GM10248 (cell line): ENCODE data around the gene LRRFIP1.

ENCODE experiments used
- CTCF ChIA-PET: fragments of 300-600 bp; sonication (Branson Sonifier 250); formaldehyde crosslinking; extraction: SDS; loops from one replicate; lab custom pipeline; 2021; ENCODE audit warnings: antibody characterized with exemption; lab: Yijun Ruan, JAX
- POLR2A ChIA-PET: fragments of 350-650 bp; sonication (Branson Sonifier 250); formaldehyde crosslinking; extraction: SDS; loops from one replicate; lab custom pipeline; 2020; ENCODE audit warnings: antibody characterized with exemption; lab: Yijun Ruan, JAX
- DNase-seq: peaks from one replicate; pipeline ENCODE4 v3.0.0; 2012; ENCODE audit errors: extremely low spot score
- TF ChIP-seq, protein P1 (sequence below): IDR thresholded peaks from 2 replicates; pipeline ENCODE4 v1.5.1; 2012; ENCODE audit warnings: mild to moderate bottlenecking, low read depth; ENCODE audit errors: extremely low read depth, missing control alignments, control extremely low read depth

LRRFIP1 gene, protein sequence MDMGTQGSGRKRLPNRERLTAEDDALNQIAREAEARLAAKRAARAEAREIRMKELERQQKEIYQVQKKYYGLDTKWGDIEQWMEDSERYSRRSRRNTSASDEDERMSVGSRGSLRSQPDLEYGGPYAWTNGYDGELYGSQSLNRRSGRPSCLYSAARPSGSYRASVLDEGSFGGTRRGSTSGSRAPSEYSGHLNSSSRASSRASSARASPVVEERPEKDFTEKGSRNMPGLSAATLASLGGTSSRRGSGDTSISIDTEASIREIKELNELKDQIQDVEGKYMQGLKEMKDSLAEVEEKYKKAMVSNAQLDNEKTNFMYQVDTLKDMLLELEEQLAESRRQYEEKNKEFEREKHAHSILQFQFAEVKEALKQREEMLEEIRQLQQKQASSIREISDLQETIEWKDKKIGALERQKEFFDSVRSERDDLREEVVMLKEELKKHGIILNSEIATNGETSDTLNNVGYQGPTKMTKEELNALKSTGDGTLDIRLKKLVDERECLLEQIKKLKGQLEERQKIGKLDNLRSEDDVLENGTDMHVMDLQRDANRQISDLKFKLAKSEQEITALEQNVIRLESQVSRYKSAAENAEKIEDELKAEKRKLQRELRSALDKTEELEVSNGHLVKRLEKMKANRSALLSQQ

DNA sequence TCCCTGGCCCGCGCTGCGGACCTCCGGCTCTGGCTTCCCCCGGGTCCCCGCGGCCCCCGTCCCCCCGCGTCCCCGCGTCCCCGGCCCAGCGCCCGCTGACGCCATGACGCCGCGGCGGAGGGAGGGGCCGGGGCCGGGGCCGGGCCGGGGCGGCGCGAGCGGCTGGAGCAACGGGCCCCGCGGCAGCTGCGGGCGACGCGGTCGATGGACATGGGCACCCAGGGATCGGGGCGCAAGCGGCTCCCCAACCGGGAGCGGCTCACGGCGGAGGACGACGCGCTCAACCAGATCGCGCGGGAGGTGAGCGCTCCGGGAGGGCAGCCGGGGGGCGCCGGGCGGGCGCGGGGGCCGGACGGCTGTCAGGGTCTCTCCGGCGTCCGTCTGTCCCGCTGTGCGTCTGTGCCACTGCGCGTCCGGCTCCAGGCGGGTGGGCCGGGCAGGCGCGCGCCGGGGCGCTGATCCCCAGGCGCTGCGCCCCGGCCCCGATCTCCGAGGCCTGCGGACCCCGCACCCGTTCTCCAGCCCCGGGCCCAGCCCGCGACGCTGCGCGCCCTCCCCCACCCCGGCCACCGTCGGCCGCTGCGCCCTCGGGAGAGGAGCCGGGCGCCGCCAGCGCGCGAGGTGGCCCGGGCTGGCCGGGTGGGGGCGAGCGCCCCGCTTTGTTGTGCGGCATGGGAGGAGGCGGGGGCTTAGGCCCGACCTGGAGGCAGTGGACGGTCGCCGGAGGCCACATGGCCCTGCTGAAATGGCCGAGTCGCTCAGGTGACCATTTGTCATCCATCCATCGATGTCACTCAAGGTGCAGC lies at the start of gene LRRFIP1:
Gene LRRFIP1, plus strand, starts transcription at position 147 of the 806 bp plus-strand sequence. Its CDS starts 58 bp downstream, at position 205.
- ChIA-PET POLR2A (no interaction called here), CTCF (no interaction called here)
- TF ChIP-seq, protein P1, sequence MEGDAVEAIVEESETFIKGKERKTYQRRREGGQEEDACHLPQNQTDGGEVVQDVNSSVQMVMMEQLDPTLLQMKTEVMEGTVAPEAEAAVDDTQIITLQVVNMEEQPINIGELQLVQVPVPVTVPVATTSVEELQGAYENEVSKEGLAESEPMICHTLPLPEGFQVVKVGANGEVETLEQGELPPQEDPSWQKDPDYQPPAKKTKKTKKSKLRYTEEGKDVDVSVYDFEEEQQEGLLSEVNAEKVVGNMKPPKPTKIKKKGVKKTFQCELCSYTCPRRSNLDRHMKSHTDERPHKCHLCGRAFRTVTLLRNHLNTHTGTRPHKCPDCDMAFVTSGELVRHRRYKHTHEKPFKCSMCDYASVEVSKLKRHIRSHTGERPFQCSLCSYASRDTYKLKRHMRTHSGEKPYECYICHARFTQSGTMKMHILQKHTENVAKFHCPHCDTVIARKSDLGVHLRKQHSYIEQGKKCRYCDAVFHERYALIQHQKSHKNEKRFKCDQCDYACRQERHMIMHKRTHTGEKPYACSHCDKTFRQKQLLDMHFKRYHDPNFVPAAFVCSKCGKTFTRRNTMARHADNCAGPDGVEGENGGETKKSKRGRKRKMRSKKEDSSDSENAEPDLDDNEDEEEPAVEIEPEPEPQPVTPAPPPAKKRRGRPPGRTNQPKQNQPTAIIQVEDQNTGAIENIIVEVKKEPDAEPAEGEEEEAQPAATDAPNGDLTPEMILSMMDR, result no peak
- no peak for DNase-seq

DNA sequence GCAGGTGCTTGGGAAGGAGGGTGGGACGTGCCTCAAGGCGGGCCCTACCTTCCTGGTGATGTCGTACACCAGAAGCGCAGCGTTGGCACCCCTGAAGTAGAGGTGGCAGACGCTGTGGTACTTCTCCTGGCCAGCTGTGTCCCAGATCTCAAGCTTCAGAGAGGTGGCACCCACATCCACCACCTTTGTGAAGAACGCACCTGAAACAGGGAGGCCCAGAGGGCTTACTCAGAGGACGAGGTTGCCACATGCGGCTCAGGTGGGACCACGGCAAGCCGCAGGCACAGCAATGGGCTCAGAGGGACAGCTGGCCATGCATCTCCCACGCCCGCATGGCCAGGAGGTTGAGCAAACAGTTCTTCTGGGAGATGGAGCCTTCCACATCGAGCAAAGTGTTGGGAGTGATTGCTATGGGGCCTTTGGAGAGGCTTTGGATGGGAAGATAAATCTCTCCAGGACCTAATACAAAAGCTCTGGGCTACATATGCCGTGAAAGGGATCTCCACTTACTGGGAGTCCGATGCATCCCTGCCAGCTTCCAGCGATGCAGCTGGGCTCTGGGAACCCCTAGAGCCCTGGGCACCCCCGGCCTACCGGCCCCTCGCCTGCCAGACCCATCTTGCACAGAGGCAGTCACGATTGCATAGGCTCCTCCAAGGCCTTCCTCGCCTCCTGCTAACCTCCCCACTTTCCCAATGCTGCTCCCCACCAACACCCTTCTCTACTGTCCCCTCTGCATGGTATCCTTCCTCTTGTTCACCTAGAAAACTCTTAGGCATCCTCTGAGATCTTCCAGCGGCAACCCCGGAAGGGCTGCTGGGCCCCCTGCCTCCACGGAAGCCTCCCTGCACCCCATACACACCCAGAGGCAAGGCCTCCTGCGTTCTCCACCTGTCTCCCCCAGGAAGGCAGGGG lies 49.2 kb upstream of the LRRFIP1 start:
- CTCF ChIA-PET, result interaction anchor here (9.2 kb wide), 1 partner anchor 68 kb away, joined by 317 read pairs; no protein-coding TSS in a partner anchor
- no peak for DNase-seq
- POLR2A ChIA-PET, result no interaction called here
- TF ChIP-seq, protein P1, result no peak

DNA sequence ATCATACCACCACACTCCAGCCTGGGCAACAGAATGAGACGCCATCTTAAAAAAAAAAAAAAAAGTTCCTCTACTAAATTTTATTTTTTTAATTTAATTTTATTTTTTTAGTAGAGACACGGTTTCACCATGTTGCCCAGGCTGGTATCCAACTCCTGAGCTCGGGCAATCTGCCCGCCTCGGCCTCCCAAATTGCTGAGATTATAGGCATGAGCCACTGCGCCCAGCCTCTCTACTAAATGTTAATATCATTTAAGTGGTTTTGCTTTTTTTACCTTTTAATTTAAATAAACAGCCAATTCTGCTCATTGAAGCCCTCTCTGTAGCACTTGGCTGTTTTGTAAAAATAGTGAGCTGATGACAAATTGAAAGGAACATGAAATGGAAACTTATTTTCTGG lies 46.1 kb upstream of the LRRFIP1 start:
- DNase-seq, result no peak
- CTCF ChIA-PET, result interaction anchor here (0.9 to 7.6 kb wide), 9 partner anchors 8 to 194 kb away, joined by 3 to 63 read pairs (median 4); no protein-coding TSS in a partner anchor
- POLR2A ChIA-PET, result no interaction called here
- TF ChIP-seq, protein P1, result no peak

DNA sequence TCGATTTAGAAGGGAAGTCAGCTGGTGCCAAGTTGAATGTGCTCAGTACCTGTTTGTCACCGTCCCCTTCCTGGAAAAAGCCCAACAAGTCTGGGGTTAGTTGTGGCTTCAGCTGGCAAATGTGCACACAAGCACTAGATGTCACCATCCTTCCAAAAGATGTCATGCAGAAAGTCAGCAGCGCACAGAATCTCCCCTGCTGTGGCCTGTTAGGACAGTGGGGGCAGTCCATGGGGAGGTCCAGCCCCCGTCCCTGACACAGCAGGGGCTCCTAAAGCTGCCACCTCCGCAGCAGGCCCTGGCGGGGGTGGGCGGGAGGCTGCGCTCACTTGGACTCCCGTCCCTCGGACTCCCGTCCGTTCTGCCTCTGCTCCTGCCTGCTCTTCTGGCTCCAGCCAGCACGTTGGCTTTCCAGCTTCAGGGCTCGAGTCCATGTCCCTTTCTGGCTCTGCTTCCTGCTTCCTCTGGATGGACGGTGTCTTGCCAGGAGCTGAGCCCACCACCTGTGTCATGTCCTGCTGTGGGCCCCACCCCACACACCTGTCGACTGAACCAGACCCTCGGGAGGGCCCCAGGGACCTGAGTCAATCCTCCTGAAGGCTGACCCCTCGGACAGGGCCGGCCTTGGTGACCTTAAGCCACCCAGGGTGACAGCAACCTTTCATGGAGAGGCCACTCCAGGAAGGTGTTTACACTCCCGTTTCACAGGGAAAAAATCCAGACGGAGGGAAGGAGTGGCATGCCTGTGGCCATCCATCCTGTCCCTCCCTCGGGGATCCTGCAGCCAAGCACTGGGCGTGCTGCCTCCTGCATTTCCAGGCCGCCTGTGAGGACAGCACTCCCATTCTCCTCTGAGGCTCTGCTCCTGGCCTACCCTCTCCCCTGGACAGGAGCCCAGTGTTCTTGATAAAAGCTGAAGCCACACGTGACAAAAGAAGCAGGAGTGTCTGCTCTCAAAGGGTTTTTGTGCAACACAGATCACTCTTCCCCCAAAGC lies 45.3 kb upstream of the LRRFIP1 start:
- ChIA-PET CTCF (interaction anchor here (1.1 to 7.6 kb wide), 9 partner anchors 9 to 193 kb away, joined by 3 to 63 read pairs (median 5); no protein-coding TSS in a partner anchor), POLR2A (no interaction called here)
- TF ChIP-seq, protein P1, result peak; percentile 50
- DNase-seq, result peak; percentile 56
